ENCODE results near the gene MAFG. TPM values are rescaled to one million over a fixed set of nuclear protein-coding genes. Genes with fewer than 3 reads are reported as not detected.

The MAFG gene
- total and polyA plus RNA-seq, 2 donors (not counting 3 experiments of a cell fraction or from before 2014, with no cell fraction given) = 27.6 to 35.0 TPM

GRCh38 chr17:81934098-81934757 lies 6.7 kb upstream of the MAFG start:
- Histone ChIP-seq H3K27me3 (ENCODE audit: control insufficient read depth in 2 of 2, insufficient read depth in 2 of 2, low read length in 2 of 2) (no peaks in the 10 kb centered on the region), H4K20me1 (replicated peaks; ENCODE audit: control insufficient read depth, extremely low read depth, insufficient read depth, low read length) (no peaks in the 10 kb centered on the region), H2AFZ (ENCODE audit: low read depth, low read length) (no peak overlapping the region), H3K27ac (ENCODE audit: insufficient read depth, low read depth, low read length) (no peak overlapping the region), H3K4me1 (ENCODE audit: control insufficient read depth, extremely low read depth, insufficient read depth, low read length) (peaks cover 7% of the 10 kb centered on the region), H3K36me3 (ENCODE audit: control insufficient read depth in 2 of 2, extremely low read depth in 1 of 2, insufficient read depth in 2 of 2, low read length in 2 of 2) (peaks cover 0 to 5% of the 10 kb centered on the region in 2 experiments), H3K4me2 (ENCODE audit: insufficient read depth, low read length) (no peak overlapping the region), H3K9me3 (replicated peaks; ENCODE audit: control insufficient read depth, insufficient read depth, low read length) (no peaks in the 10 kb centered on the region), H3K9ac (replicated peaks; ENCODE audit: extremely low read depth, insufficient read depth, low read length) (no peak overlapping the region), H3K4me3 (replicated peaks in 1 of 3; ENCODE audit: insufficient read depth in 1 of 3, low read depth in 1 of 3, low read length in 3 of 3) (no peak overlapping the region), H3K79me2 (ENCODE audit: control insufficient read depth, insufficient read depth, low read length) (peaks cover 8% of the 10 kb centered on the region), H3K9me1 (replicated peaks; ENCODE audit: control insufficient read depth, extremely low read depth, insufficient read depth, low read length) (no peaks in the 10 kb centered on the region)
- BruUV-seq (replicated peaks) = no TSS peak
- FAIRE-seq (no peak), DNase-seq (ENCODE audit: low read depth, low spot score) (no peak)
- dilution Hi-C loops (cut with MboI; ENCODE audit: extremely low pct_ligation_motif_present, low sequenced_read_pairs) (no loop called here), intact Hi-C loops (cut with micrococcal nuclease) (no loop called here)
- TF ChIP-seq GATA2 (IDR thresholded peaks at IDR 0.05; ENCODE audit: insufficient read depth, insufficient read length, low read depth, low read length) (no peak), MYC (IDR thresholded peaks at IDR 0.05; ENCODE audit: low read depth, low read length) (no peak), EZH2 (IDR thresholded peaks at IDR 0.05; ENCODE audit: borderline replicate concordance, low read depth, low read length, severe bottlenecking) (no peak), CTCF (IDR thresholded peaks at IDR 0.05; ENCODE audit: extremely low read depth in 1 of 2, insufficient read depth in 1 of 2, low read depth in 1 of 2, low read length in 2 of 2) (no peak), POLR2A (IDR thresholded peaks at IDR 0.05; ENCODE audit: low read depth, low read length) (no peak), FOS (IDR thresholded peaks at IDR 0.05; ENCODE audit: borderline replicate concordance, insufficient read depth, low read length) (no peak), POLR2AphosphoS5 (IDR thresholded peaks at IDR 0.05; ENCODE audit: insufficient read depth, low read depth, low read length) (no peak), JUN (IDR thresholded peaks at IDR 0.05; ENCODE audit: borderline replicate concordance, insufficient read depth, insufficient read length, low read depth) (no peak)
- TF ChIP-seq, protein P1, sequence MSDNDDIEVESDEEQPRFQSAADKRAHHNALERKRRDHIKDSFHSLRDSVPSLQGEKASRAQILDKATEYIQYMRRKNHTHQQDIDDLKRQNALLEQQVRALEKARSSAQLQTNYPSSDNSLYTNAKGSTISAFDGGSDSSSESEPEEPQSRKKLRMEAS (IDR thresholded peaks at IDR 0.05; ENCODE audit: insufficient read depth, insufficient read length) = no peak
- CTCF ChIA-PET = no interaction called here
- POLR2A ChIA-PET = no interaction called here

Measured in endothelial cell of umbilical vein (primary cell).